ENCODE results near the gene CYP11A1.
"Not testable (repeated sequence)": the region's sequence is repeated elsewhere in the genome, so short reads cannot be mapped to it uniquely, and the experiment has no call there.

GRCh38 chr15:74360855-74361254 is 6.6 kb downstream of the CYP11A1 start:
- not testable (repeated sequence) for TF ChIP-seq FOXP2 (optimal IDR thresholded peaks at IDR 0.05; ENCODE audit: control extremely low read depth, extremely low read length, insufficient read depth); POLR2AphosphoS5 (IDR thresholded peaks at IDR 0.05; ENCODE audit: borderline replicate concordance, low read depth, low read length)

Measured in SK-N-MC (cell line).